ENCODE results near the gene SIK1.
"Not testable (repeated sequence)": the region's sequence is repeated elsewhere in the genome, so short reads cannot be mapped to it uniquely, and the experiment has no call there.

SIK1 gene

DNA sequence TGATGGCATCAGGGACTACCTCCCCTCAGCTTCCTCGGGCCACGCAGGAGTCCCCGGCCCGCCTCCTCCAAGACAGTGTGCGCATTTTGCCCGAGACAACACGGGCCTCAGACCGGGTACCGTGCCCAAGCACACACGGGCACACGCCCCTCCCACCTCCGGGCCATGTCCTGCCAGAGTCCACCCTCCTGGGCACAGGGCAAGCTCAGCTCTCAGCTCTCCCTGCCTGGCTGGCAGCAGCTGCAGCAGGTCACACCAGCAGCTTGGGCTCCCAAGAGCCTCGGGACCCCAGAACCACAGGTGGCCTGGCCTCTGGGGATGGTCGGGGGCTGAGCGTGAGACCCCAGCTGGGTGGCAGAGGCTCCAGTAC lies 29.5 kb downstream of the SIK1 start:
- DNase-seq (ENCODE audit: low read depth, low spot score), result not testable (repeated sequence)

DNA sequence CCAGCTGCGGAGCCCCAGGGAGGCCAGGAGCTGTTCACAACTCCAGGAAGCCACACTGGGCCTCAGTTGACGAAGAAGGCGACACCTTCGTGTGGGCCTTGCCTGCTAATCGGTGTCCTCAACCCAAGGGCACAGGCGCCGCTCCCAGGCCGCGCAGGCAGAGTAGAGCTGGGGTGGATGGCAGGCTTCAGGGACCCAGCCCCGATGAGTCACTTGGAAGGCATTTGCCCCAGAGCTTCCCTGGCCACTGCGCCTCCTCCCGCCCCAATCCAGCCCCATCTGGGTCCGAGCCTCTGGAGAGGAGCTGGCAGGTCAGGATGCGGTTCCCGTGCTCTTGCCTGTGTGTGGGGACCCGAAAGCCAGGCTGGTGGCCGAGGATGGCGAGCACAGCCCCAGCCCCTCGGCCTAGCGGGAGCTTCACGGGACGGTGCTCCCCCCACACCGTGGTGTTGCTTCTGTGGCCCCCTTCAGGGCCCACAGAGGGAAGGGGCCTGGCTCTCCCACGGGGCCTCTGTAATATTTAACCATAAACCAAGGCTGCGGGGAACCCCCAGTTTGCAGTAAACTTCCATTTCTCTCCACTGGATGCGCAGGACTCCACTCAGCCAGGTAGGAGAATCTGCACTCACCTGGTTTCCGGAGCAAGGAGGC lies 30.0 kb downstream of the SIK1 start:
- DNase-seq (ENCODE audit: low read depth, low spot score), result not testable (repeated sequence)

GRCh38 chr21:43383351-43383750 lies 43.6 kb downstream of the SIK1 start:
- not testable (repeated sequence) for DNase-seq (ENCODE audit: low read depth, low spot score)

GRCh38 chr21:43382902-43383301 lies 44.0 kb downstream of the SIK1 start:
- DNase-seq (ENCODE audit: low read depth, low spot score), result not testable (repeated sequence)

GRCh38 chr21:43380852-43381533 lies 45.9 kb downstream of the SIK1 start:
- not testable (repeated sequence) for DNase-seq (ENCODE audit: low read depth, low spot score)

DNA sequence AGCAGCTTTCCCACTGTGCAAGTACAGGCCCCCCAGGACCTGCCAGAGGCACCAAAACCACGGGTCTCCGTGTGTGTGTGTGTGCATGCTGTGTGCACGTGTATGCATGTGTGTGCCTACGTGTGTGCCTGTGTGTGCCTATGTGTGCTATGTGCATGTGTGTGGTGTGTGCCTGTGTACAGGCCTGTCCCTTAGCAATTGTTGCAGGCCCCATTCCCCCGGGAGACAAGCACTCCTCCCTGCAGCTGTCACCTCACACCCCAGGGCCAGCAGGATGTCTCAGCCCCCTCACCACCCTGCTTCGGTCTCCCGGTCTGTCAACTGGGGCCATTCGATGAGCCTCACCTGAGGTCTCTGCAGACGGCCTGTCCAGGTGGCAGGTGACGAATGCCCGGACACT lies 46.6 kb downstream of the SIK1 start:
- not testable (repeated sequence) for DNase-seq (ENCODE audit: low read depth, low spot score)

DNA sequence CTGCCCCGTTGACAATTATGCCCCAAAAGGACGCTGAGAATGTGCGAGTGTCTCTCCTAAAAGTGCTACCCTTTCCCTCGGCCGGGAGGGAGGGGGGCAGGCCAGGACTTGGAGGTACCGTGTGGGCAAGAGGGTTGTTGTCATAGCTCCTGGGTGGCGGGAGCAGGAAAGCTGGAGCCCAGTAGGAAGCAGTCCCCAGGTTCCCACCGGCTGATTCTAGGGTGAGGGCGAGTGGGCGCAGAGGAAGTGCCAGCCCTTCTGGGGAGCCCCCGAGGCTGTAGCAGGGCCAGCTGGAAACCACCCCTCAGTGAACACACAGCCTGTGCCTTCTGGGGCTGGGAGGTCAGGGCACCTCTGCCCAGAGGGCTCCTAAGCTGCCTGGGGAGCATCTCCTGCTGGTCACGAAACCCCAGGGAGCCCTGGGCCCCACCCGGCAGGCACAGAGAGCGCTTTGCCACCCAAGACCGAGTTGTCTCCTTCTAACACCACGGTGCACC lies 47.3 kb downstream of the SIK1 start:
- not testable (repeated sequence) for DNase-seq (ENCODE audit: low read depth, low spot score)

GRCh38 chr21:43376478-43376882 lies 50.5 kb downstream of the SIK1 start:
- no peak for DNase-seq (ENCODE audit: low read depth, low spot score)

- DNase-seq (ENCODE audit: low read depth, low spot score), result no peak
These were observed 51.0 kb downstream of the SIK1 start for GRCh38 chr21:43375837-43376477.

DNA sequence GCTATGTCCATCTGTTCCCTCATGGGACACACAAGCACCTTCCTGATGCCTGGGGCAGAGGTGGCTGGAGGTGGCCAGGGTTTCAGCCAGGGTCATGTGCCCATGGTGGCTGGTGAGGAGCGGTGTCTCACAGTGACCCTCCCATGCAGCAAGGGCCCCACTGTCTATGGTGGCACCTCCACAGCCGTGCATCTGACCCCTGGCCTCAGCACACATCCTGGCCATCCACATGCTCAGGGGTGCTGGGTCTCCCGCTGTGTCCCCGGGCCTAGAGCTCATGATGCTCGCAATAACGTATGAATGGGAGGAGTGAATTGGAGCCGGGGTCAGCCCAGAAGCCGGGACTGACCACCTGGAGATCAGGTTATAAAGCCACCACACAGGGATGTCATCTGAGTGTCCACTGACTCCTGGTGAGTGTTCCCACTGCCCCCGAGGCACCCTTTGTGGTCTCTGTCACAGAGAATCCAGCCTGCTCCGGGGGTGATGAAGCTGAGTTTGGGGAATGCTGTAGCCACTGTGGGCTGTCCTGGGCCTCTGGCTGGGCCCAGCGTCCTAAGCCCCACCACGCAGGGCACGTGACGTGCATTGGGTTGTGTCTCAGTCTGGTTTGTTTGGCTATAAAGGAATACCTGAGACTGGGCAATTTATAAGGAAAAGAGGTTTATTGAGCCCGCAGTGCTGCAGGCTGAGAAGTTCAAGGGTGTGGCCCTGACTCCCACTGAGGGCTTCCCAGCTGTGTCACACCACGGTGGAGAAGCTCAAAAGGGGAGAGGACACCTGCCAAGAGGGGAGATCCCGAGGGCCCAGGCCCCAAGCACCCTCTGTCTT lies 51.7 kb downstream of the SIK1 start:
- no peak for DNase-seq (ENCODE audit: low read depth, low spot score)

DNA sequence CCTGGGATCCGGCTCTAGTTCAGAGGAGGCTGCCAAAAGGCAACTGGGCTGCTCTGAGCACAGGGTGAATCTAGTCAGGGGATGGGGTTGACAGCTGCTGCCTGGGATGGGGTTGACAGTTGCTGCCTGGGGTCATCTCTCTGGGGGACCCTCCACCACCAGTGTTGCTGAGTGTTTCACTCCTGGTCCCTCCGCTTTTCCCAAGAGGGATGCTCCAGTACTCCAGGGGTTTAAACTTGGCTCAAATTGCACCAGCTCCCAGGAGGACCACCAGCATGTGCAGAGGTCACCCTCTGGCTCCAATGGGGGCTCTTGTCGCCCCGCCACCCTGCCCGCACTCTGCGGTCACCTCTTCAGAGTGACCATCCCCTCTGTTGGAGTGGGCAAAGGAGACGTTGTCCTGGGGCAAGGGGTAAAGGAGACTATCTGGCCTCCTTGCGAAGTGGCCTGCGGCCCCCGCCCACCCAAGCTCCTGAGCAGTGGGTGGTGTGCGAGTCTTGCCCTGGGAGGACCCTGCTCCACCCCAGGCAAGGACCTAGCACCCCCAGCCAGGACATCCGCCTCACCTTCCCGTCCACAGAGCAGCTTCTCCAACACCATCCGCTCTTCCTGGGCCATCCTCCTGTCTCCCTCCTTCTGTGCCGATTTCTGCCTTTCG lies 52.6 kb downstream of the SIK1 start:
- DNase-seq (ENCODE audit: low read depth, low spot score), result no peak

DNA sequence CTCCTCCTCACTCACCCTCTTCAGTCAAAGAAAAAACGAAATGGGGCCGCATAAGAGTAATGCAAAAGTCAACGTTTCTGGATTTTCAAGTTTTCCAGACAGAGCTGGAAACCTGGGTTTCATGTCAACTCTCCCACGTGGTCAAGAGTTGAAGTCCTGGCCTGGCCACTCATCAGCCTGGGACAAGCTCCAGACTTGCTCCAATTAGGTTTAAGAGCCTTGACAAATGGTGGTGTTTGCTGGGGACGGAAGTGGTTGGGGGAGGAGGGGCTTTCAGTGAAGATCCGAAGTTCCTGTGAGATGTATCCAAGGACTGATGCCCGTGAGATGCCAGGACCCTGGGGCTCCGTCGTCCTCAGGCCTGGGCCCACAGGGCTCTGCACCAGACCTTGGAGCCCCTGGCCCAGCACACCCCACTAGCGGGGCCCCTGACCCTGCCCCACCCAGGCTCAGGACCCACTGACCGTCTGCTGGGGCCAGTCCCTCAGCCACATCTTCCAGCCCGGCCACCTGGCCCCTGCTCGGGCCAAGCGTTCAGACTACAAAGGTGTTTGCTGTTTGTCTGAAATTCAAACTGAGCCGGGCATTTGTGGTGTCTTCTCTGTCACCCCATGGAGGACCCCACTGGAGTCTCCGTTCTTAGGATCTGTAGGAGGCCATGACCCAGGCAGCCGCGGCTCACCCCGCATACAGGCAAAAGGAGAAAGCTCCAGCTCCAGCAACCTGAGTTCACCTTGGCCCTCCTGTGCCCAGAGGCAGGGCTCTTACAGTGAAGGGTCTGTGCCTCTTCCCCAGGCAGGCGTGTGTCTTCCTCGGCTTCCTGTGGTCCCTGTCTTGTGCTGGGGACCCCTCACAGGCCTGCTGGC lies 53.3 kb downstream of the SIK1 start:
- no peak for DNase-seq (ENCODE audit: low read depth, low spot score)

DNA sequence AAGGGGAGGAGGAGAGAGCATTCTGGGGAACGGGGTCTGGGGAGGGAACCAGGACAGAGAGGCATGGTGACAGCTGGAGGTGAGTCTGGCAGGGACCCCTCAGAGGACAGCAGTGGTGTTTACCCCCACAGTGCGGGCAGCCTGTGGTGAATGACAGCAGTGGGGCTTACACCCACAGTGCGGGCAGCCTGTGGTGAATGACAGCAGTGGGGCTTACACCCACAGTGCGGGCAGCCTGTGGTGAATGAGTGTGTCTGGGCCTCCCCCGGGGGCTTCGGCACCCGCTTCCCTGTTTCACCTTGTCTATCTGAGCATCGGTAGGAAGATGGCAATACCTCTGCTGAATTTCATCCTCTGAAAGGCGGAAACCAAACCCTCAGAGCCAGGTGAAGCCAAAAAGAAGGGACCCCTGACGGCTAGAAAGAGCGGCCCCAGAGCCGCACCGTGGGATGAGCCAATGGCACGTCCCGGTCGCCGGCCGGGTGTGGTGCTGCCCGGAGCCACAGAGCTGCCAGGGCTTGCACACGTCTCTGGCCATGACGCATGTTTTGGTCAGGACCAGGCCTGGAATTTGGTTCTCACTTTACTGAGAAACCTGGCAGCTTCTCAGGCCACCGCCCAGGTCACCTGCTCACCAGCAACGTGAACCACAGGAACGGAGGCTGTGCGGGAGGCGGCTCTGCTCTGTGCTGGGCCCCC lies 54.1 kb downstream of the SIK1 start:
- no peak for DNase-seq (ENCODE audit: low read depth, low spot score)

DNA sequence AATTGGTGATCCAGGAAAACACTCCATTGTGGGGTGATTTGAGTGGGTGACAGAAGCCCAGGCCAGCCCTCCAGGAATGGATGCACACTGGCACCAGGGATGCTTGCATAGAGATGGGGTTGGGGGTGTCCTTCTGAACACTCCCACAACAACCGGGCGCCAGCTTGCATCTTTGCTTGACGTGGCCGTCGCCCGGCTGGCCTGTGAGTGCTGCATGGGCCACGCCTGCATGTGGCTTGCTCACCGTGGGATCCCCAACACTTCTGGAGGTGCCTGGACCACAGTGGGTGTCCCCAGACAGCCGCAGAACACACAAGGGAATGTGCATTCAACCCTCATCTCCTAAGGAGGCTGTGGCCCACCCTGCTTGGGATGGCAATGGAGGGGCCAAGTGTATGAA lies 55.1 kb downstream of the SIK1 start:
- no peak for DNase-seq (ENCODE audit: low read depth, low spot score)

DNA sequence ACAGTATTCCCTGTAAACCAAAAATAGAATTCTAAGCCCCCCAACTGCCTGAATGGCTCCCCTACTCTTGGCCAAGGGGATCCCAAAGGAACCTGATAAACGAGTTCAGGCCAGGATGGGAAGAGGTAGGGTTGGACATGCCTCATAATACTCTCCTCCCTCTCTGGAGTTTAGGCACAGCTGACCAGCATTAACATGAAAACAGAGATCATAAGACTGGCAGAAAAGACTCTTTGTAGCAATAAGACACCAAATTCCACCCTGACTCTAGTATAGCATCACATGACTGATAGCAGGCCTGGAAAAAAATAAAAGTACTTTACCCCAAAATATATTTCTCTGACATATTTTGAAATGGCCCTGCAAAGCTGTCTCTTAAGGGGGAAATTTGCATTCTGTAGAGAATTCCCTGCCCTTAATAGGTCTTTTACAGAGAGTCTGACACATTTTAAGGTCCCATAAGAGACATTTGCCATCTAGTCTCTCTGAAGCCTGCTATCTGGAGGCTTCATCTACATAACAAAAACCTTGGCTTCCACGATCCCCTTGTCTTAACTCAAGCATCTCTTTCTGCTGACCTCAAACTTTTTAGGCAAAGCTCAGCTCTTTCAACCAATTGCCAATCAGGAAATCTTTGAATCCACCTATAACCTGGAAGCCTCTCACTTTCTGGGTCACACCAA lies 55.9 kb downstream of the SIK1 start:
- DNase-seq (ENCODE audit: low read depth, low spot score), result no peak

DNA sequence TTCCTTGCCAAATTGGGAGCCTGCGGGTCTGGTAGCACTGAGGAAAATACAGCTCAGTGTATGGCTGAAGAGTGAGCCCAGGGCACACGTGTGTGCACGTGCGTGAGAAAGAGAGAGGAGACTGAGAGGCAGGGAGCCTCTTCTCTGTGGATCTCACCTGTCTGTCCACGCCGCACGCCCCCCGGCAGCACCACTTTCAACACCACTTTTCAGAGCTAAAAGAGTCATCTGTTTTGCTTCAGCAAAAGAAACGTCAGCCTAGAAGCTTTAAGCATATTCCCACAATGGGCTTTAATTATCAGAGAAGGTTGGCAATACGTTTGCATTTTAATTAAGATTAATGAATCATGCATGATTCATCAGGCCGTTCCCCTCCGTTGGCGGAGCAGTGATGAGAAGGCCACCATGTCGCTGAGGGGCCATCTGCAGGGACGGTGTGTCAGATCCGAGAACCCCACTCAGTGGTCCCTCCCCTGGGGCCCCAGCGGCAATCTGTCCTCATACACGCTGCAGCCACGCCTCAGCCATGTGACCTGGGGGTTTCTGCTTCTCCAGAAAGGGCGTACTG lies 56.8 kb downstream of the SIK1 start:
- DNase-seq (ENCODE audit: low read depth, low spot score), result no peak

GRCh38 chr21:43369596-43370090 lies 57.3 kb downstream of the SIK1 start:
- DNase-seq (ENCODE audit: low read depth, low spot score), result no peak

DNA sequence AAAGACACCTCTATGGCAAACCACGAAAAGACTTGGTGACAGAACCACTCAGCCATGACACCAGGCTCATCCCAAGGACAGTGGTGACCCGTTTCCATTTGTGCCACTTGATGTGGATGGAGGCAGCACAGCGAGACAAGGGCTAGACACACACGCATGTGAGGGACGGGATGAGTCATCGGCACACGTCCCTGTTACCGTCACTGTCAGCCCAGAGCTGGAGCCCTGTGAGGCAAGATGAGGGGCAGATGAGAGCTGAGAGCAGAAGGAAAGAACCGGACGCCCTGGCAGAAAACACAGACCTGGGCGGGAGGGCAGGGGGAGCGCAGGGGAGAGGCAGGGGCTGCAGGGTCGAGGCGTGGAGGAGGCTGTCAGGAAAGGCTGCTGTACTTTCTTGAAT lies 57.8 kb downstream of the SIK1 start:
- DNase-seq (ENCODE audit: low read depth, low spot score), result no peak

GRCh38 chr21:43368685-43369084 lies 58.2 kb downstream of the SIK1 start:
- no peak for DNase-seq (ENCODE audit: low read depth, low spot score)
